Muscle of back (tissue), 11 donors: ENCODE data around the gene CDH23. TPM values are rescaled to one million over a fixed set of nuclear protein-coding genes. Genes with fewer than 3 reads are reported as not detected.

Experiments
- DNase-seq, 3 donors: peaks; one replicate each; pipeline versions ENCODE4 v3.0.0 to v3.0.0-alpha.2; 2013
- polyA plus RNA-seq, 10 donors: library from polyadenylated mRNA; unstranded; fragments of 120-200 nt; gene quantifications; one replicate each; pipeline ENCODE4 v1.2.1, GENCODE V29; 2013; ENCODE audit not compliant: insufficient read length in 10 of 10

CDH23 gene
- polyA plus RNA-seq, 10 donors, result 3.1 to 5.7 (median 4.1) TPM

DNA sequence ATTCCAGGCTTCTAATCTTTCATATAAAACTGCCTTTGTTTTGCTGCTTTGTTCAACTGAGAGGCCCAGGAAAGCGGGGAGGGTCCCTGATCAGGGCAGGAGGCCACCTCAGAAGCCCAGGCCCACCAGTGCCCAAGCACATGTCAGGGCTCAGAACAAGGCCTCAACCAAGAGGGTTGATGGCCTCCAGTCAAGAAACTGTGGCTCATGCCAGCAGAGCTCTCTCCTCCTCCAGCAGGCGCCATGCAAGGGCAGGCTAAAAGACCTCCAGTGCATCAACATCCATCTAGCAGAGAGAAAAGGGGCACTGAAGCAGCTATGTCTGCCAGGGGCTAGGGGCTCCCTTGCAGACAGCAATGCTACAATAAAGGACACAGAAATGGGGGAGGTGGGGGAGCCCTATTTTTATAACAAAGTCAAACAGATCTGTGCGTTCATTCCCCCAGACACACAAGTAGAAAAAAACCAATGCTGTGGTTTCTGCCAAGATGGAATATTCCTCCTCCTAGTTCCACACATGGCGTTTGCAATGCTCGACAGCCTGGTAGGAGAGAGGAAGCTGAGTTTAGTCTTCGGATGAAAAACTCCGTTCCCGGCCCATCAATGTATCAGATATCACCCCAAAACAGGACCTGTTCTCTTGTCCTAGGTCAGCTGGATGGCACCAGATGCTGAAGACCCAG lies 420.4 kb downstream of the CDH23 start:
- DNase-seq, result no peak

GRCh38 chr10:71817831-71818655 lies 421.3 kb downstream of the CDH23 start:
- peak in 1 of 3 donors; percentile 40 for DNase-seq

DNA sequence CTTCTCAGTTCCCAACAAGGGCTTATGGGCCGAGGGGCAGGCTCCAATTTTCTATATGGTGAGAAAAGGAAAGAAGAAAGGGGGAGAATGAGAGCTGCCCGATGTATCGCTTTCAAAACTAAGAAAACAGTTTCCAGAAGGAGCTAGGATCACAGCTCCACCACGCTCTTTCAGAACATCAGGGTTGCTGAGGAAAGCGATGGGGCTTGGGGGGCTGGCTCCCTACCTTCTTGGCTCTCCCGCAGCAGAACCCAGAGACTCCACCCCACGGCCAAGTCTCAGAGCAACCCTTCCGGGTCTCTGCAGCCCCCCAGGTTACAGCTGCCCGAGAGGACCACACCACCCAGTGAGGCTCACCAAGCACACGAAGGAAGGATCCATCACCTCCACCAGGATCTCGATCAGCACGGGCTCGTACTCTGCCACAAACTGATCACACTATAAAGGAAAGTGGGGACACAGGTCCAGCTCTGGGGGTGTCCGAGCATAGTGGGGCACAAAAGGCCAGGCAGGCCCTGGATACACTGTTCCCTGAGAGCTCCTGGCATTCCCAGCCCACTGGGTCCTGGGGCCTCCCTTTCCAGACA lies 422.0 kb downstream of the CDH23 start:
- no peak for DNase-seq

GRCh38 chr10:71819441-71819861 lies 422.7 kb downstream of the CDH23 start:
- no peak for DNase-seq

GRCh38 chr10:71819985-71820384 lies 423.3 kb downstream of the CDH23 start:
- DNase-seq, result no peak

GRCh38 chr10:71820966-71821365 lies 424.2 kb downstream of the CDH23 start:
- no peak for DNase-seq

DNA sequence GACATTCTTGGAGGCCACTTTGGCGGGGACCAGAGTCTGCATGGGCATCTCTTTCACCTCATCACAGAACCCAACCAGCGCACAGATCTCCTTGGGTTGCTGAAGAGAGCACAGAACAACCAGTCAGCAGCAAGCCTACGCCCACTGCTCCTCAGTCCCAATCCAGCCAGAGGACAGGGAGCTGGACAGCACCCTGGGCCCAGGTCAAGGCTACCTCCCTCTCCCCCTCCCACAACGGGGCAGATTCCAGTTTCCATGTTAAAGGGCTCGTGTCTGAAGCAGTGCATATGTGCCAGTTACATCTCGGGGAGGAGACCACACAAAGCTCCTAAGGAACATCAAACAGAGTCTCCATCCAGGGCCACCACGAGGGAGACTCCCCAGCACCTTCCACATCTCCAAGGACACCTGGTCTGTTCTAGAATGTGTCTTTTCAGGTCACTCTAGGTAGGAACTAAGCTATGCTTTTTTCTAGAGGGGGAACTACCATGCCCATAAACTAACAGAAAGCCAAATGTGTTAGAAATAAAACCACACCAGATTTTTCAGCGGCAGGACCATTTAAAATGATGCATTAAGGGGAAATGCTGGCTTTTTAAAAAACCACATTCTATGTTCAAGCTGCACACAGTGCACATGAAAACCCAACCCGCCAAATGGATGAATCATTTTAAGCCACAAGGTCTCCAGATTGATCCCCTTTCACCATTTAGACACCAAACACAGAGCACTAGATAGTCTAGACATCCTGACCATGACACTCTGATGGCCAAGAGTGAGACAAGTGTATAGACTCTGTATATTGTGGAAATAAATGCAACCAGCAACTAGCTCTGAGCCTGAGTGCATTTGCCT lies 425.4 kb downstream of the CDH23 start:
- no peak for DNase-seq

- DNase-seq, result no peak
Observed at GRCh38 chr10:71823356-71823755, 426.6 kb downstream of the CDH23 start.

- DNase-seq, result no peak
Observed at GRCh38 chr10:71824333-71824732, 427.6 kb downstream of the CDH23 start.

DNA sequence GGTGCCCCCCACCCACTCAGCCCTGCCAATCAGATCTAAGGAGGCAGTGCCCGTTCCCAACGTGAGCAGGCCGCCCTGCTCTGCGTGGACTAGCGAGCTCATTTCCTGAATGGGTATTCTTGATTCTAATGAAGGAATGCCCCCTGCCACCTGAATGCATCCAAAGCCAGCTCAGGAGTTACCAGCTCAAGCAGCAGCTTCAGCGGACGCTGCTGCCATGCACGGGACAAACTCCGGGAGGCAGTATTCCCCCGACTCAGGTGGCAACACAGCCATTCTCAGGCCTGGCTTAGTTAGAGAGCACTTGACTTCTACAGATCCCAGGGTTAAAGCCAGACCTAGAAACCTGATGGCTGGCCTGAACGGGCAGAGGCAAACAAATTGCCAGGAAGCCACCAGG lies 428.5 kb downstream of the CDH23 start:
- DNase-seq, result no peak

- no peak for DNase-seq
Observed at GRCh38 chr10:71827852-71828251, 431.1 kb downstream of the CDH23 start.

- DNase-seq, result no peak
Observed at GRCh38 chr10:71828702-71829101, 432.0 kb downstream of the CDH23 start.

GRCh38 chr10:71829171-71829570 lies 432.5 kb downstream of the CDH23 start:
- DNase-seq, result no peak

DNA sequence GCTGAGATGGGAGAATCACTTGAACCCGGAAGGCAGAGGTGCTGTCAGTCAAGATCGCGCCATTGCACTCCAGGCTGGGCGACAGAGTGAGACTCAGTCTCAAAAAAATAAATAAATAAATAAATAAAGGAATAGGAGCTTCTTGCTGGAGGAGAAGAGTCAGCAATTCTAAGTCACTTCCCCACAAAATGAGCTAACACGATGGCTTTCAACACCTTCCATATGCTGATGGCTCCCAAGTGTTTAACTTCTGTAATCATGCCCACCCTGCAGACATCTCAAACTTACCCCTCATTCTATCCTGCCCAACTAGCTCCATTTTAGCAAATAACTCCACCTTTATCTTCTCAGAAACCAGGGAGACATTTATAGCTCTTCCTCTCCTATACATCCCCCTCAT lies 433.2 kb downstream of the CDH23 start:
- DNase-seq, result no peak

DNA sequence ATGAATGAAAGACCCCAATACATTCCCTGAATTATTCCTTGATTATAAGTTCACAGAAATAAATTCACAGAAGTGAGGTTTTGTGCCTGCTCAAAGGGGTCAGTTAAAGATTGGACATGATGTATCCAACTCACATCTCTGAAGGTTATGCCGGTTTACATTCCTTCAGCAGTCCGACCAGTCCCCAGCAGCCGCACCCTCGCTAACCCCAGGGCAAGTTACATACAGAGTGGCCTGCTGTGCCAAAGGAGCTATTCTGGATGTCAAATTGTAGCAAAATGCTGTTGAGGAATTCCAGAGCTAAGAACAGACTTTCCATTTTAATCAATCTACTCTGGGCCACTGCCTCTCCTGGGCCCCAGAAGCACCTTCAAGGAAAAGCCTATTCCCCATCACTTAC lies 434.0 kb downstream of the CDH23 start:
- DNase-seq, result no peak

GRCh38 chr10:71831646-71832552 lies 435.2 kb downstream of the CDH23 start:
- no peak for DNase-seq

- no peak for DNase-seq
Observed at GRCh38 chr10:71832967-71833366, 436.2 kb downstream of the CDH23 start.

DNA sequence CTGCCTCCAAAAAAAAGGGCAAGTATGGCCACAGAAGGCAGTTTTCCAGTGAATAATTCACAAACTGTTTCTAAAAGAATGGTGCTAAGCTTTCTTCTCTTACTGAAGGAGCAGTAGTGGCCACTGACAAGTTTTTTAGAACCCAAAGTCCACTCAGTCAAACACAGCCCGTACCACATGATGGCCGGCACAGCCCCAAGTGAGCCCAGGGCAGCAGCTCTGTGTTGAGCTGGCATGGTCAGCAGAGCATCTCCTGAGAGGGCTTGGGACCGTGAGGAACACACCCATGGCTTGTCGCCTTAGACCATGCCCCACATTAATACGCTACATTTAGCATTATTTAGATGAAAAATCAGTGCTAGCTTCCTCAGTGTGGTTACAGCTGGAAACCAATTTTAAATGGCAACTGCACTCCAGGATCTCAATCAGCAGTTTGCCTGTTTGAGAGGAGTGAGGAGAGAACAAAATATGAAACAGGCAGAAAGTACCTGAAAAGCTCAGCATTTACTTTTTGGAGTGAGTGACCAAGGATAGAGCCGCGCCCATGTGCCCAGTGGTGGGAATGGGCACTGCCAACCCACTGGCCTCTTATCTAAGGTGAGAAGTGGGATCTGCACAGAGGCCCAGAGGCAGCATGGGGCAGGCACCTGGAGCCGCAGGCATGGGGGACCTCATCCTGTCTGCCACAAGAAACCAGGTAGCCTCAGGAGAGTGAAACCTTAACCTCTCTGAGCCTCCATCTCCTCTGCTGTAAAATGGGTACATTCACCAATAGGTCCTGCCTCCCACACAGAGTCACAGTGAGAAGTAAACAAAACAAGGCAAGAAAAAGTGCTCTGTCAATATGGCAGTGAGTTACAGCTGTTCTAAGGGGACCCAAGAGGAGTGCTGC lies 437.0 kb downstream of the CDH23 start:
- DNase-seq, result no peak

DNA sequence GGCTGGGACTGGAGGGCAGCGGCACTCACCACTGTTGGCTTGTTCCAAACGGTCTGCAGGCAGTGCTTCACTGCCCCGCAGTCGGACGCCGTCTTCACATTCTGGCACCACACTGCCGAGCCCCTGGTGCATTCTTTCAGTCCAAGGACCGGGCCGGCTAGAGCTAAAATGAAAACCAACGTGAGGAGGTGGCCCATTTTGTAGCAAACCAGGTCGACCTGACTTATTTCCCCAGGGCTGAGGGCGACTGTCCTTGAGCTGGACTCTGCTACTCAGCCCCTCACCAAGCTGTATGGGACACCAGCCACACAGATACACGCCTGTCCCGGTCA lies 437.6 kb downstream of the CDH23 start:
- DNase-seq, result no peak
